WI38 (cell line): Measurements from ENCODE around the gene AP1G2.

Experiments
- H3K4me3 ChIP-seq: 2 replicates; pipeline ENCODE4 v1.5.1; 2011; ENCODE audit warnings: low read depth, mild to moderate bottlenecking, control low read depth, low read length
- TF ChIP-seq, protein P1 (sequence below): IDR thresholded peaks from 2 replicates; pipeline ENCODE4 v1.5.1; 2012; ENCODE audit warnings: low read depth, mild to moderate bottlenecking, control low read depth, low read length

The AP1G2 gene

DNA sequence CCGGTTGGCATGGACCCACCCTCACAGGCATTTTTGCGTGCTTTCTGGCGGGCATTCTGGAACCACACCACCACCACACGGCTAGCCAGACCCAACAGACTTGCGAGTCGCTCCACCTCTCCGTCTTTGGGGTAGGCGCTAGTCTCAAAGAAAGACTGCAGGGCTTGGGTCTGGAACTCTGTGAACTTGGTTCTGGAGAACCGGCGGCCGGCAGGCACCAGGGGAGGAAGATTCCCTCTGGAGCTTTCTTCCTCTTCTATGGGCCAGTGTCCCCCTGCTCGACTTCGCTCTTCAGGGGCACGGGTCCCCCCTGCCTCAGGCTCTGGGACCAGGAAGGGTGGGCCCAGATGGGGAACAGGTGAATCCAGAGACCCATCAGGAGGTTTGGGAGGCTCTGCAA is 42.6 kb downstream of the AP1G2 start:
- H3K4me3 ChIP-seq = no peak overlapping the region
- TF ChIP-seq, protein P1, sequence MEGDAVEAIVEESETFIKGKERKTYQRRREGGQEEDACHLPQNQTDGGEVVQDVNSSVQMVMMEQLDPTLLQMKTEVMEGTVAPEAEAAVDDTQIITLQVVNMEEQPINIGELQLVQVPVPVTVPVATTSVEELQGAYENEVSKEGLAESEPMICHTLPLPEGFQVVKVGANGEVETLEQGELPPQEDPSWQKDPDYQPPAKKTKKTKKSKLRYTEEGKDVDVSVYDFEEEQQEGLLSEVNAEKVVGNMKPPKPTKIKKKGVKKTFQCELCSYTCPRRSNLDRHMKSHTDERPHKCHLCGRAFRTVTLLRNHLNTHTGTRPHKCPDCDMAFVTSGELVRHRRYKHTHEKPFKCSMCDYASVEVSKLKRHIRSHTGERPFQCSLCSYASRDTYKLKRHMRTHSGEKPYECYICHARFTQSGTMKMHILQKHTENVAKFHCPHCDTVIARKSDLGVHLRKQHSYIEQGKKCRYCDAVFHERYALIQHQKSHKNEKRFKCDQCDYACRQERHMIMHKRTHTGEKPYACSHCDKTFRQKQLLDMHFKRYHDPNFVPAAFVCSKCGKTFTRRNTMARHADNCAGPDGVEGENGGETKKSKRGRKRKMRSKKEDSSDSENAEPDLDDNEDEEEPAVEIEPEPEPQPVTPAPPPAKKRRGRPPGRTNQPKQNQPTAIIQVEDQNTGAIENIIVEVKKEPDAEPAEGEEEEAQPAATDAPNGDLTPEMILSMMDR = no peak

DNA sequence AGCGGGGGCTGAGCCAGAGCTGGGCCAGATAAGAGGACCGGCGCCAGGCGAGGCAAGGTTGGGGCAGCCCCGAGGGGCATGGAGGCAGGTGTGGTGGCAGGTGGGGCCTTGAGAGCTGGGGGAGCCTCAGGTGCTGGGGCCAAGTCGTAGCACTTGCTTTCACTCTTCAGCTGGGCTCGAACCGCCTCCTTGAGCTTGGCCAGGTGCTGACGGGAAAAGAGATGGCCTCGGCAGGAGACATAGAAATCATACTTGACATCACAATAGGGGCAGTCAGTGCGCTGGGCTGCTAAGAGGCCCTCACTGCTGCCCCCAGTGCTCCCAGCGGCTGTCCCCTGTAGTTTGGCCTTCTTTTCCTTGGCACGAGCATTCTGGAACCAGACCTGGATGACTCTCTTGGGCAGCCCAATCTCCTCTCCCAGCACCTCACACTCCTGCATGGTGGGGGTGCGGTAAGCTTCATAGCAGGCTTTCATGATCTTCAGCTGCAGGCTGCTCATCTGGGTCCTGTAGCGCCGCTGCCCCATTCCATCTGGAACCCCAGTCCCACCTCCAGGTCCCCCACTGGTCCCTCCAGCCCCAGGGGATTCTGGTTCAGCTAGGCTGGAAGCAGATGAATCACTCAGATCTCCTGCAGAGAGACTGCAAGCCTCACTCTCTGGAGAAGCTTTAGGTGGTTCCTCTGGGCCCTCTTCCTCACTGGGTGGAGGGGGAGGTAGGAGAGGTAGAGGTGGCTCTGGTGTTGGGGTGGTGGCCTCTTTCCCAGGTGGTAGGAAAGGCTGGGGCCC is 44.2 kb downstream of the AP1G2 start:
- H3K4me3 ChIP-seq = no peak overlapping the region
- TF ChIP-seq, protein P1 = no peak

DNA sequence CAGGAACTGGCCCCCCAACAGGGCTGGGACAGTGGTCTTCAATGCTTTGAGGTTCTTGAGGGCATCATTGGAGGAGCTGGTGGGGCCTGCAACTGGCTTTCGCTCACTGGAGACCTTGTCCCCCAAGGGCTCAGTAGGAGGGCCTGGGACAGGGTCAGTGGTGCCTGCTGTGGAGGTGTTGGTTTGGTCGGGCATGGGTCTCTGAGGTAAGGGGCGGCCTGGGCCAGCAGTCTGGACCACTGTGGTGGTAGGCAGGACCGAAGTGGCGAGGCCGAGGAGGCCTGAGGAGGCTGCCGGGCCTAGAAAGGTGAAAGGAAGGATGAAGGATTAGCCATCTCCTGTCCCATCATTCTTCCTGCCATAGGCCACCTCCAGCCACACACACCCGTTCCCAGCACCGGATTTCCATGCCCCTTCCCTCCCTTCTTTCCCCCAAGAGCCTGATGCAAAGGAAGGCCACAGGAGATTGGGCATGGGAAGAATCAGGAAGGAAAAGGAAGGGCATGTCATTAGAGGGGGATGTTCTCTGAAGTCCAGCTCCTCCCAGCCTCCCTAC is 44.9 kb downstream of the AP1G2 start:
- H3K4me3 ChIP-seq = no peak overlapping the region
- TF ChIP-seq, protein P1 = no peak

DNA sequence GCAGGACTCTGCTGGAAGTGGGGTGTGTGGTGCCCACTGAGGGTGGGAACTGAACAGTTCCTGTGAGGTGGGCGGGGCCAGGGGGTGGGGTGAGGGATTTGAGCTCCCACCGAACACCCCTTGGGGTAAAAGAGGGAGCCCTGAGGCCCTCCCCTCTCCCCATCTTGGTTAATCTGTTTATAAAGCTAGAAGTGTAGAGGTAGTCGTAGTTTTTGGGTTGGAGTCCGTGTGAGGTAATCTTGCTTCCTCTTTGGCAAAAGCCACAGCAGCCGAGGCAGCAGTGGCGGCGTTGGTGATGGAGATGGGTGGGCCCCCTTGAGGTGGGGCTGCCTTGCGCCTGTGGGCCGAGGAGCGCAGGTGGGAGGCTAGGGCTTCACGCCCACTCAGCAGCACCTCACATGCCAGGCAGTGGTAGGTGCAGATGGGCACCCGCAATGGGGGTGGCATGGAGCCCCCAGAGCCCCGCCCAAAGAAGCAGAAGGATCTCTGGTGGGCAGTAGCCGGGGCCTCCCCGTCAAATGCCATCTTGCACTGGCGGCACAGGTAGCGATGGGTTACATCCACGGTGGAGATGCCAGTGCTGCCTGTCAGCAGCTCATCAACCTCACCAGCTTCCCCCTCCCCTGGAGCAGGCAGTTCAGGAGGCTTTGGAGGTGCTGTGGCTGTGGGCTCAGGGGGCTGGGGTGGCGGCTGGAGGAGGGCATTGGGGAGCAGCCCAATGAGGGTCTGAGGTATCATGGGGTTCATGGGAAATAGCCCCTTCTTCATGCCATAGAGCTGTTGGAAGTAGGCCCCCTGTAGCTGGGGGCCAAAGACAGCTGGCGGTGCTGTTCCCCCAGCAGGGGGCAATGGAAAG is 45.6 kb downstream of the AP1G2 start:
- TF ChIP-seq, protein P1 = no peak
- no peak overlapping the region for H3K4me3 ChIP-seq

DNA sequence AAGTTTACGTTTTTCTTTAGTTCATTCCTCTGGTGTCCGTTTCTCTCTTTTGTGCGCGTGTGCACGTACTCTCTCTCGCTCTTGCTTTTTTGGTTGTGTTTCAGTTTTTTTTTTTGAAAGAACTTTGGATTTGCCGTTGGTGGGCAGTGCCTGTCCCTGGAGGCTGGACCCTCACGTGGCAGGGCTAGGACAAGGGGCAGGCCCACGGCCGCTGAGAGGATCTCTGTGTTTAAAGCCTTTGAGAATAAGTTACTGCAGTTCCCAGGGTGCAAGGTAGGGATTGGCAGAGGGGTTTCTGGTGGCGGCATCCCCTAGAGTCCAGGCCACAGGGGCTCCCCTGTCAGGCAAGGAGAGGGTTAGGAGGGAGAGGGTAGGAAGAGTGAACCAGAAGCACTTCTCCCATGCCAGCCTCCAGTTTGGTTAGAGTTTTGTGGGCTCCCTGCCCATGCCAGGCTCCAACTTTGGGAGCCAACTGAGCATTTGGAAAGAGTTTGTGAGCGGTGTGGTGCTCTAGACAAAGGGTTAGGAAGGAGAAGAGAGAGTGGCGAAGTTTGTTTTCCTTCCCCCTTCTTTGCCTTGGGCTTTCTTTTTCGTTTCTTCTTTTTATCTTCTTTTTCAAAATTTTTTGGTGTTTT is 46.6 kb downstream of the AP1G2 start:
- no peak overlapping the region for H3K4me3 ChIP-seq
- TF ChIP-seq, protein P1 = no peak

DNA sequence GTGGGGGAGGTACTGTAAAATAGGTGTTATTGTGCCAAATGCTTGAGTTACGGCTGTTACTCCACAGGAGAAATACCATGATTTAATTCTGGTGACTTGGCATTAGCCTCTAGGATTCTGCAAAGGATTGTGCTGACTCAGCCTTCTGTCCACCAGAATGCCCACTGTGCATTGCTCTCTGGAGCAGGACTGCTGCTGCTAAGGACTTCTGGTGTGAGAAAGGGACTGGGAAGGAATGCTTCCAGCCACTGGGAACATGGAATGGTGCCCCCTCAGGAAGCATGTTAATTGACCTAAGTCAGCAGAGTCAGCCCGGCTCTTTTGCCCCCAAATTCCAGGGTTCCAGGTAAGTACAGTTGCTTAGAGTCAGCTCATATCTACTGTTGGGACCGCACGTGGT is 48.9 kb downstream of the AP1G2 start:
- TF ChIP-seq, protein P1 = no peak

More for the DNA sequence above, 48.9 kb downstream of the AP1G2 start:
- no peak overlapping the region for H3K4me3 ChIP-seq
